Activated CD8-positive, alpha-beta memory T cell treated with anti-CD3 and anti-CD28 coated beads, Interleukin-2, amount 50 U/mL, for 24 hours (primary cell): Measurements from ENCODE around the gene PLPPR5.
"Not testable (repeated sequence)": the region's sequence is repeated elsewhere in the genome, so short reads cannot be mapped to it uniquely, and the experiment has no call there.

Experiments
- DNase-seq: peaks from one replicate; pipeline ENCODE4 v3.0.0-alpha.2; 2020; ENCODE audit errors: extremely low read depth

The PLPPR5 gene

DNA sequence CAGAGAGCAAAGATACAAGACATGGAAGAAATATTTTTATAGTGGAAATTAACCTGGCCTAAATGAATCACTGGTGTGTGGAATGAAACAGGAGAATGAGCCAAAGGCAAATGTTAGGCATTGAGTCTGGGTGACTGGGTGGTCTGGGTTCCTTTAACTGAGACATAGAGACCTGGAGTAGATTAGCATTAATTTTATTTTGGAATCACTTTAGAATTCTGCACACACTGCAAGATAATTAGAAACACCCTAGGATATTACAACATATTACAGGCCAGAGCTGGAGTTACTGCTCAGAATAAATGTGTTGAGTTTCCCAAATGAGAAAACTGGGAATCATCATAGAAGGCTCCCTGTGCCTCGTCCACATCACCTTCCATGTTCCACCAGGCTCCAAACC, 85.5 kb downstream of the PLPPR5 start:
- DNase-seq, result no peak

DNA sequence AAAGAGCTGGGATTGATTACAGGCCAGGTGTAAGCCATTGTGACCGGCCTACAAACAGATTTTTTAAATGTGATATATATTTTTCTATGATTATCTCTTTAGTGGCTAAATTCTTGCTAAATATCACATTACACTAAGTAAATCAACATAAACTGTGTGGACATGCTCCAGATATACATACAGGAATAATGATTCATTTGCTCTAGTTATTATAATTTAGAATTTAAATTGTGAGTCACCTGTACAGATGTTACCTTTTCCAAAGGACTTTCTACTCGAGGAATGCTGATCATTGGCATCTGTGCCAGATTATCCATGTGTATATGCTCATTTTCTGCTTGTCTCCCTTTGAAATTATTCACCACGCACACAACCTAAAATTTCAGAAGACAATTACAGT, 90.1 kb downstream of the PLPPR5 start:
- DNase-seq, result no peak

DNA sequence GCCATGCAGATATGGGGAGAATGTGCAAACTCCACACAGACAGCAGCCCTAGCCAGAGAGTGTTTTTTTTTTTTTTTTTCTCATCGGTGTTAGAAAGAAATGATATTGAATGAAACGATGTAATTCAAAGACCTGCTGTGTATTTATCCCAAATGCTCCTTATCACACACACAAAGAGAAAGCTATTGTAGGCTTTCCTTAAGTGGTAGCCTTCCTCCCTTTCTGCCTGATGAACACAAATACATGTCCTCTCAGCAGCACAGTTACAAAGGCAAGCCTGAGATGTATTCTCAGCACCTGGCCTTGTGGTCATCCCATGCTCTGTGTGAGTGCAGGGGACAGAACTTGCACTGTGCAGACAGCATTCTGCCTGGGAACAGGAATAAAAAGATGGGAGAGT, 93.8 kb downstream of the PLPPR5 start:
- DNase-seq, result no peak

DNA sequence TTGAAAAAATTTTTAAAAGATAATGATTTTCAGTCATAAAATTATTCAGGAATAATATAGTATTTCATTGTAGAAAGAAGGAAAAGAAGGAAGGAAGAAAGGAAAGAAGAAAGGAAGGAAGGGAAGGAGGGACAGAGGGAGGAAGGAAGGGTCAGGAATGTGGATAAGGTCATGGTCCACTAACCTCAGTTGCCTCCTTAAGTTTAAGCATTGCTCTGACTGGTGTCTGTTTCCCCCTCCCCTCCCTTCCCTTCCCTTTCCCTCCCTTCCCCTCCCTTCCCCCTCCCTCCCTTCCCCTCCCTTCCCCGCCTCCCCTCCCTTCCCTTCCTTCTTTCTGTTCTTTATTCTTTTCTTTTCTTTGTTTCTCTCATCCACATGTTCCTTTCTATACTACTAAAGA, 95.7 kb downstream of the PLPPR5 start:
- DNase-seq, result no peak

DNA sequence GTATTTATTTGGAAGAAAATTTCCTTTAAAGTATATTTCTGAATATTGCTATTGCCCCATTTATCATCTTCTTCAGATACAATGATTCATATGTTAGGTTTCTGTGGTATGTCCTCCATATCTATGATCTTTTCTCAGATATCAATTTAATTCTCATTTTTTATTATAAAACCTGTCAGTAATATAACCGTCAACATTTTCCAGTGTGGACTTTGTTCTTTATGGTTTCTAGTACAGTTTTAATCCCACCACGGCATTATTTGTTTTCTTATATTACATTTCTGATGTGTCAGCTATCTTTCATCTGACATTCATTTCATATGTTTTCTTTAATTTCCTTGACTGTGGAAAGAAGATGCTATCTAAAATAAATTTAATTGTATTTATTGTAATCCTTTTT, 97.9 kb downstream of the PLPPR5 start:
- DNase-seq, result no peak

DNA sequence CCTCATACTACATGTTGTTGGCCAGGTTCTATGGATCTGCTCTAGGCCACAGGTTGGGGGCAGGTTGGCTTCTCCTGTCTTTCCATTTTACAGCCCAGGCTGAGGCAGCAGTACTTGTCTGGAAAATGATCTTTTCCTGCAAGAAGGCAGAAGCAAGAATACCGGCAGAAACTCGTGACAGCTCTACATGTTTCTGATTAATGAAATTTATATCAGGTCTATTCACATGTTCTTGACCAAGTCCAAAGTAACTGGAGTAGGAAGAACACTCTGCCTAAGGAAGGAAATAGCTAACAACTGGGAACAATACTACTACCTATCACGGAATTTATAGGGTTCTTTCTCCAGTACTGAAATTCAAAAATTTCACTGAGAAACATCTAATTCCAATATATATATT, 98.3 kb downstream of the PLPPR5 start:
- no peak for DNase-seq

DNA sequence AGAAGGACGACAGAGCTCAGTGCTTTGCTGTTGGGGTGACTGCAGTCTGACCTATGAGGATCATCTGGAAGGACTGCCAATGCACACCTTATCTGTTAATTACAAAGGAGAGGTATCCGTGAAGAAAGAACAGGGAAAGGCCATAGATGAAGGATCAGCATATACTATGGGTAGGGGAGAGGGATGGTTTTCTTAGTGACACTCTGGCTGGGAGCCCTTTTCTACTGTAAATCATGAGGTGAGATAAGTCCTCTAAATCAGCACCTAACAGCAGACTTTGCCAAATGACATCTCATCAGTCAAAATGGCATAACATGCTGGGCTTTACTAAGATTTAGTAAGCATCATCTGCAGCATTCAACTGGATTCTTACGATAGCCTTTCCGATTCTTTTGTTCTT, 100.0 kb downstream of the PLPPR5 start:
- no peak for DNase-seq

DNA sequence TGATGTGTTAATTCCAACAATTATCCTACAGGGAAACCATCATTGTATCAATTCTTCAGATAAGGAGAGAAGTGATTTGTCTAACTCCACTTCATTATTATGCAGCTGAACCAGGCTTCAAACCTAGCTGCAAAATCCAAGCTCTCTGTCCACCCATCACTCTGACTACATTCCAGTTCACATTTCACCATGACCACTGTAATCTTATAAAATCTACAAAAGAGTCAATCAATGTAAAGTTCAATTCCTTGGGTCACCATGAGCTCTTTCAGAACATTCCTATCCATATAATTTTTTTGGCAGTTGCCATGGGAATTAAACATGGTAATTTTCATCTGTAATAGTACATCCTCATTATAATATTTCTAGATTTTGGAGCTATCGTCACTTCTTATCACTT, 100.9 kb downstream of the PLPPR5 start:
- DNase-seq, result no peak

DNA sequence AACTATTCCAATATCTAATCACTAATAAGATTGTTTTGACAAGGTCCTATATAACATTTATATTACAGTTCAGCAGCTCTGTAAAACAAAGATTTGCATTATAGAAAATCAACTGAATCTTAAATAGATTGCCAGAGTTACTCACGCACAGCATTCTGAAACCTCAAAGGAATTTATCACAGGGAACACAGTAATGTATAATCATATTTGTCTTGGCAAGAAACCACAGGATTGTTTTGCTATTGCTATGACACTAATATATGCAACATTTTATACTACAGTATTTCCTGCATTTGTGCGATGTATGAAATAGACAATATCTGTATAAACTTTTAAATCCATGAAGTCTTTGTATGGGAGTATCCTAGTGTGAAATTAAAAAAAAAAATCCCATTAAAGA, 101.4 kb downstream of the PLPPR5 start:
- no peak for DNase-seq

DNA sequence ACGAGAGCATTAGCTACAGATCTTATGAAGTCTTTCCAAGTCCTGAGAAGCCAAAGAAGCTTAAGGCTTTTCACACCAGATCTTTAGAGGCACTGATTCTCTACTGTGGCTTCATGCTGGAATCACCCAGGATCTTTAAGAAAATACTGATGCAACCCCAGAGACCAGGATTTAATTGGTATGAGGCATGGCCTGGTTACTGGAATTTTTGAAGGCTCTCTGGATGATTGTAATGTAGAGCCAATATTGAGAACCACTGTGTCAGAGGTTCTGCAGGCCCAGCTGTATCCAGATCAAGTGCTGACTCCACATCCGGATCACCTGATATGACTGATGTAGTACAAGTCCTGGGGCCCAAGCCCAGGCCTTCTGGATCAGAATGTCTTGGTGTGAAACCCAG, 105.7 kb downstream of the PLPPR5 start:
- no peak for DNase-seq

DNA sequence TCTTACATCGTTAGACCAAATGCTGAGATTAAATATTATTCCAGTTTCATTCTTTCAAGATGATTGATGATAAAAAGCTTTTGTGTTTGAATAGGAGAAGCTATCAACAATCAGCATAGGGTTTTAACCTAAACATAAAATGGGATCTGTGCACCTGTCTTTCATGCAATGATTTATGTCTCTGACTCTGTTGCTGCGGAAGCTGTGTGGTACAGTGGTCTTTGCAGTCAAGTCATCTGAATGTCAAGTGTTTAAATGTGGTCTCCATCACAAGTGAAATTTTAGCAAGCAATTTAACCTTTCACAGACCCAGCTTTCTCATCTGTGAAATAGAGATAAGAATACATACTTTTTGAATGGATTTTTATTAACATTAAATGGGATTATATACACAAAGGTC, 107.2 kb downstream of the PLPPR5 start:
- no peak for DNase-seq

DNA sequence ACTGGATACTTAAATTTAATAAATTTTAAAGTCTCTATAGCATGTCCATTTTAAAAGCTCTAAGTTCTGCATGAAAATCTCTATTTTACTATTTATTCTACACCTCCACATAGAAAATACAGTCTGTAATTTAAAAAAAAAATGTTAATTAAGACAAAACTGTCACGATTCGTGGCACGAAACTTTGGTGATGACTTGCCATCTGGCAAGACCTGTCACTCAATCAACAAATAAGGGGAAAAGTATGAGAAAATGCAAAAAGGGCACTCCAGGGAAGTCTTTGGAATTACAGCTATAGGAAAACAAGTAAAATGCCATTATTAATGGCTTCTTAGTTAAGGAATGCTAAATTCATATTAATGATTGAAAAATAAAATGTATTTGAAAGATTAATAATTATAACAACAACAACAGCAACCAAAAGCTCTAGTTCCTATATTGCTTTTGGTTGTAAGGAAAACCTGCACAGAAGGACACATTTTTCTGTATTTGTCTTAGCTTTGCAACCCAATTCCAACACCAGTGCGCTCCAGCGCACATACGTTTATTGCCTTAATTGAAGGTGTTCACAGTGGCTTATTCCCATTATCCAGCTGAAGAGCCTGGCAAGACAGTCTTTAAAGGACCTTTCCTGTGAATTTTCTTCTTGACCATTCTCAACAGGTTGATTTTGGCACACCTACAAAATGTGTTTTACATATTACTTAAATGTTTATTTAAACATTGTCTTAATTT, 107.8 kb downstream of the PLPPR5 start:
- no peak for DNase-seq

DNA sequence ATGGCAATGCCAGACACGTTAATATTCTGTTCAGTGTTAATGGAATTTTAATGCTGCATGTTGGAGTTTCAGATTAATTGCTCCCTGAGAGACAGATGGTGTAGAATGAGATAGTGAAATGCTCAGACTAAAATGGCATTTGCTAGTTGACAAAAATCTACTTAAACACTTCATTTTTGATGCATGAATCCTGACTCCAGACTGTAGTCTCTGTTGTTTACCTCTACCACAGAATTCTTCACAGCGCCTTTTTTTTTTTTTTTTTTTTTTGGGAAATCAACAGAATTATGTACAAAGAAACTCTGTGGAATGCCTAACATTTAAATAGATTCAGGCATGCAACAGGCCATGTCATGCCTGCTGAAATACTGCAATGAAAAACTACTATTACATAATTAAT, 111.3 kb downstream of the PLPPR5 start:
- DNase-seq, result no peak

DNA sequence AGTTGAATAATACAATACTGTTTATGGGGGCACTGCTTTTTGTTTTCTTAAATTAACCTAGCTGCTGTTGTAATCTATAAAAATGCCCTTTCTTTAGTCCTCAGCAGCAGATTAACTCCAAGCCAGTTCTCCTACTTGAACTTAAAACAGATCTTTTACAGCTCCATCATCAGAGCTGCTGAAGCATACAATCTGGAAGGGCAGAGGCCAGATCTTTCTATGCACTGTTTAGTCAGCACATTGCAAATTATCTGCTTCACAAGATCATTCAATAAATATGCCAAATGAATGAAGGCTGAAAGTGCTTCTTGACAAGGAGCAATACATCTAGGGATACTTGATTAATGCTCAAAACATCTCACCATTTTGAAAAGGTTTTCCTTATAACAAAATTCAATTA, 115.8 kb downstream of the PLPPR5 start:
- DNase-seq, result no peak

DNA sequence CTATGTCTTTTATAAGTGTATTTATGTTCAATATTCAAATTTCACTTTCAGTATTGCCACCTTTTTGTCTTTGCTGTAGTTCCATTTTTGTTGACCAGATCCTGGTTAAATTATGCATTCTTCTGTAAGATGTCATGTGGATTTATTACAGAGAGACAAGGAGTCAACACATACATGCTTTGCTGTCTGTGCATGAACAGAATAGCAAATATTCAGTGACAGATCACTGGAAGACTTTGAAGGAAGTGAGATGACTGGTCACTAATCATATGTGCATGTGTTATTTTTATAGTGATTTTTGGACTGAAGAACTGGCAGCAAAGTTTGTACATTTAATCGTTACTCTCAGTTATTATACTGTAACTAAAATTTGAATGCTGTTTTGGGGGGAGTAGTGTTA, 117.2 kb downstream of the PLPPR5 start:
- DNase-seq, result no peak

DNA sequence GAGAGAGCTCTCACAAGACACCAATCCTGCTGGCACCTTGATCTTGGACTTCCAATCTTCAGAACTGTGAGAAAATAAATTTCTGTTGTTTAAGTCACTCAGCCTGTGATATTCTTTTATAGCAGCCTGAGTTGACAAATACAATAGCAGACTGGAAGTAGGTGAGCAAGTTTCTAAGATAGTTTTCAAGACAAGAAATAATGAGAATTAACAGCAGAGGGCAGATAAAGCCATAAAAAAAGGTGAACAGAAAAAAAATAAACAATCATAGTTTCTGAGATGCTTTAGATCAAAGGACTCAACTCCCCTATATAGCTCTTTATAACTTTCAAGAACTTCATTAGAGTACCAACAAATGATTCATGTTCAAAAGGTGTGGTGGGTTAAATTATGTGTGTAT, 119.8 kb downstream of the PLPPR5 start:
- DNase-seq, result no peak

DNA sequence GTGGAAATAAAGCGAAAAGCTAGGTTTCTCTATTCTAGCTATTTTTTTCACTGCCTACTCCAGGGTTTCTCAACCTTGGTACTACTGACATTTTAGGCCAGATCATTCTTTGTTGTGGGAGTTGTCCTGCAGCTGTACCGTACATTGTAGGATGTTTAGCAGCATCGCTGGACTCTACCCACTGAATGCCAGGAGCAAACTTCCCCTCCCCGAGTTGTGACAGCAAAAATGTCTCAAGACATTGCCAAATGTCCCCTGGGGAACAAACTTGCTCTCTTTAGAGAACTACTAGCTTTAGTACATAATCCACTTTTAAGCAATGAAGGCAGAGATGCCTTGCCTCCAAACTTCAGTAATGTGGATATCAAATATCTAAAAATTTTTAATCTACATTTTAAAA, 122.8 kb downstream of the PLPPR5 start:
- DNase-seq, result no peak

DNA sequence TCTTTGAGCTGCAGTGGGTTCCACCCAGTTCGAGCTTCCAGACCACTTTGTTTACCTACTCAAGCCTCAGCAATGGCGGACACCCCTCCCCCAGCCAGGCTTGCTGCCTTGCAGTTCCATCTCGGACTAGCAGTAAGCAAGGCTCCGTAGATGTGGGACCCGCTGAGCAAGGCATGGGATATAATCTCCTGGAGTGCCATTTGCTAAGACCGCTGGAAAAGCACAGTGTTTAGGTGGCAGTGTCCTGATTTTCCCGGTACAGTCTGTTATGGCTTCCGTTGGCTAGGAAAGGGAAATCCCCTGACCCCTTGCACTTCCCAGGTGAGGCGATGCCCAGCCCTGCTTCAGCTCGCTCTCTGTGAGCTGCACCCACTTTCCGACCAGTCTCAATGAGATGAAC, 123.4 kb downstream of the PLPPR5 start:
- not testable (repeated sequence) for DNase-seq

DNA sequence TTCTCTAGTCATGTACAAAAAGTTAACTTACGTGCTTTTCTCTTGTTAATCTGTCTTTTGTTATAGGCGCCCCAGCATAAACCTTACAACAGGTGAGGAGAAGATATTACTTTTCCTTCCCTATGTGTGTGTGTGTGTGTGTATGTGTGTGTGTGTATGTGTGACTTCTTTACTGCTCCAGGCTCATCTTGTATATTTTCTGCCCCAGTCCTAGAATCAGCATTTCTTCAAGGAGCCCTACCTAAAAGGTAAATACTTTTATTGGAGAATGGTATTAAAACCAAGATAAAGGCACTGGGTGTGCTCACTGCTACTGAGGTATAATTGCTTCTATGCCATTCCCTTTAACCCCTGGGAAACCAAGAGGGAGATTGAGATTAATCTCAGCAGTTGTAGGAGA, 129.8 kb downstream of the PLPPR5 start:
- no peak for DNase-seq

DNA sequence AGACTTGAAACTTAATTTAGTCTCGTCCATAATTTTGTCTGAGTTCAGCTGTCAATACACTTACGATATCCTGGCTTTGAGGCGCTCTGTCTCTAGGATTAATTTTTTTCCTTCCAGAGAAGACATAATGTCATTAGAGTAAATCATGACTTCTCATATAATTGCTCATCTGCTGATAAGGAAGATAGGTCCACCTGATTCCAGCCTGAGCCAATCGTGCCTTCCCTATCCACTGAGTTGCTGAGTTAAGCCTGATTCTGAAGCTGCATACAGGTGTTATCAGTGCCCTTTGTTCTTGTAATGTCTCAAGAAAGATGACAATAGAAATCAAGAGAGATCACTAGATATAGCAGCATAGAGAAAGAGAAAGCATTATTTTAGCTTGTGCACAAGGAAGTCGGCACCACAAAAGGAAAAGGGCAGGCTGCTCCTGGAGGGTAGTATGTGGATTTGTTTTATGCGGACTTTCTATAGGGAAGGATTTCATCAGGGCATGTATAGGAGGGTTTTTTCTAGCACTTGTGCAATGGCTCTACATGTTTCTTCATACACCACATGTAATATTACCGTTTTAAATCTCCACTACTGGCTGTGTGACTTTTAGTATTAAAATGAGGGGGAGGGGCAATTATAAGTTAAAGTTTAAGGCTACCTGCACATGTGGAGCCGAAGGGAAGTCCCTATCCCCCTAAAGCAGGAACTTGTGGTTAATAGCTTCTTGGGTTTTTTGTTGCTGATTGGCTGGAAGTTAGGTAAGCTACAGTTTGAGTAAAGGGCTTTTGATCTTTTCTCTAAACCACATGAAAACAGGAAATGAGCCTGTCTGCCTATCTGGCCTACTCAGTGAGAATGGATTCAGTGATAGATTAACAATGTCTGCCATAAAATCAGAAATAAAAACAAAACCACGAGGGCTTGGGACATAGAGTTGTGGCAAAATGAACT, 133.4 kb downstream of the PLPPR5 start:
- no peak for DNase-seq

DNA sequence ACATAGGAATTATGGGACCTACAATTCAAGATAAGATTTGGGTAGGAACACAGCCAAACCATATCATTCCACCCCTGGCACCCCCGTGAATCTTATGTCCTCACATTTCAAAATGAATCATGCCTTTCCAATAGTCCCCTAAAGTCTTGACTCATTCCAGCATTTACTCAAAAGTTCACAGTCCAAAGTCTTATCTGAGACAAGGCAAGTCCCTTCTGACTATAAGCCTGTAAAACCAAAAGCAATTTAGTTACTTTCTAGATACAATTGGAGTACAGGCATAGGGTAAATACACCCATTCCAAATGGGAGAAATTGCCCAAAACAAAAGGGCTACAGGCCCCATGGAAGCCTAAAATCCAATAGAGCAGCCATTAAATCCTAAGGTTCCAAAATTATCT, 138.9 kb downstream of the PLPPR5 start:
- no peak for DNase-seq

DNA sequence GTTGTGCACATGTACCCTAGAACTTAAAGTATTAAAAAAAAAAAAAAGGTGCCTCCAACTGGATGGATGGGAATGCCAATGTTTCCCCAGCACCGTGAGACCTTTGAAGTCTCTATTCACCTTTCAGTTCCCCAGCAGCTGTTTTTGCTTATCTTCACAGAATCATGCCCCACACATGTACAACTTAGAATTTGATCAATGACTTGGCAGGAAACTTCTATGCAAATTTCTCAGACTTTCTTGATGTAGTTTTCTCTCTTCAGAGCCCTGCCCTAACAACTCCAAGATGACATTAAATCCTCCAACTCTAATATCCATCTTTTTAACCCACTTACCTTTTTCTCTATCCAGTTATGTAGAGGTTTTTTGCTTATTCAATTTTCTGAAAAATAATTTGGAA, 144.3 kb downstream of the PLPPR5 start:
- DNase-seq, result no peak

DNA sequence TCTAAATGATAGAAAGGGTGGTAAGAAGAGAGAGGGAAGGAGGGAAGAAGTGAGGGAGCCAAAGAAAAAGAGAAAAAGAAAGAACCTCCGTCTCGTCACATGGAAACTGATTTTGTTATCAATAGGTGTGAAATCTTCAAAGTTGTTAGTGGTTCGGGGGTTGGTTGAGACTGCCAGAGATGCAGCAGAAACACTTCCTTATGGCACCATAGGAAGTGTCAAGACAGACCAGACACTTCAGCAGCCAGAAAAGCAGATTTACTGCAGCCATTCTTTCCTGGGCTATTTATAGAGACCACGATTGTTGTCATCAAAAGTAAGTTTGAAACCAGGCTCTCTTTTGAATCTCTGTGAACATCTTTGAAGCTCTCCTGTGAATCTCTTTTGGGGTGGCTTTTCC, 150.5 kb downstream of the PLPPR5 start:
- no peak for DNase-seq
